Middle frontal gyrus (tissue), 1 donor: Measurements from ENCODE around the gene C7orf57.

Experiments used
- DNase-seq: peaks from one replicate; pipeline ENCODE4 v3.0.0-alpha.2; 2015; ENCODE audit warnings: low spot score; ENCODE audit errors: extremely low spot score

Gene C7orf57

GRCh38 chr7:48084727-48085432, 49.5 kb downstream of the C7orf57 start:
- no peak for DNase-seq

- no peak for DNase-seq
These were observed 50.1 kb downstream of the C7orf57 start for GRCh38 chr7:48085433-48085791.

- no peak for DNase-seq
These were observed 50.6 kb downstream of the C7orf57 start for GRCh38 chr7:48085942-48086341.

GRCh38 chr7:48087349-48087748, 52.0 kb downstream of the C7orf57 start:
- no peak for DNase-seq

- DNase-seq: no peak
These were observed 53.3 kb downstream of the C7orf57 start for GRCh38 chr7:48088559-48089045.

- DNase-seq: no peak
These were observed 54.0 kb downstream of the C7orf57 start, which contains the start of gene UPP1 for GRCh38 chr7:48089046-48090003. TSS of gene UPP1 (plus strand) at chr7:48089265. CDS start at chr7:48094784, 5,519 bp downstream.

- DNase-seq: no peak
These were observed 54.9 kb downstream of the C7orf57 start for GRCh38 chr7:48090095-48090805.

- DNase-seq: no peak
These were observed 56.4 kb downstream of the C7orf57 start for GRCh38 chr7:48091506-48092433.

GRCh38 chr7:48094861-48095293, 59.5 kb downstream of the C7orf57 start:
- no peak for DNase-seq

- DNase-seq: no peak
These were observed 60.9 kb downstream of the C7orf57 start for GRCh38 chr7:48096273-48096672.

GRCh38 chr7:48097521-48098231, 62.3 kb downstream of the C7orf57 start:
- no peak for DNase-seq

- DNase-seq: no peak
These were observed 63.5 kb downstream of the C7orf57 start for GRCh38 chr7:48098846-48099245.

GRCh38 chr7:48099781-48100180, 64.4 kb downstream of the C7orf57 start:
- DNase-seq: no peak

GRCh38 chr7:48101352-48101751, 66.0 kb downstream of the C7orf57 start:
- no peak for DNase-seq

- no peak for DNase-seq
These were observed 66.6 kb downstream of the C7orf57 start for GRCh38 chr7:48101968-48102367.

GRCh38 chr7:48102530-48102929, 67.2 kb downstream of the C7orf57 start:
- DNase-seq: no peak

GRCh38 chr7:48105045-48105444, 69.7 kb downstream of the C7orf57 start:
- DNase-seq: no peak

GRCh38 chr7:48106906-48107659, 71.7 kb downstream of the C7orf57 start:
- no peak for DNase-seq

GRCh38 chr7:48107926-48108472, 72.7 kb downstream of the C7orf57 start:
- DNase-seq: no peak
